Measurements from ENCODE around the gene SFMBT1. TPM values are rescaled to one million over a fixed set of nuclear protein-coding genes. Genes with fewer than 3 reads are reported as not detected.

Gene SFMBT1
- total RNA-seq, 4 donors from 2014 or later = 3.3 to 37.9 (median 15.1) TPM

GRCh38 chr3:52880474-52880873, 165.4 kb downstream of the SFMBT1 start:
- no peak overlapping the region for H3K27ac ChIP-seq
- intact Hi-C loops (cut with DNase I; ENCODE audit: low total_unique reads) = no loop called here
- no peaks in the 10 kb centered on the region for H3K36me3 ChIP-seq
- TF ChIP-seq POLR2A (IDR thresholded peaks at IDR 0.05) (no peak), CTCF (IDR thresholded peaks at IDR 0.05) (no peak)
- DNase-seq = no peak
- H3K4me1 ChIP-seq = no peaks in the 10 kb centered on the region
- no peak overlapping the region for H3K4me3 ChIP-seq
- H3K27me3 ChIP-seq = no peaks in the 10 kb centered on the region
- no peaks in the 10 kb centered on the region for H3K9me3 ChIP-seq

GRCh38 chr3:52880047-52880446, 165.8 kb downstream of the SFMBT1 start:
- intact Hi-C loops (cut with DNase I; ENCODE audit: low total_unique reads) = no loop called here
- no peak overlapping the region for H3K27ac ChIP-seq
- H3K9me3 ChIP-seq = no peaks in the 10 kb centered on the region
- no peaks in the 10 kb centered on the region for H3K4me1 ChIP-seq
- DNase-seq = no peak
- TF ChIP-seq POLR2A (IDR thresholded peaks at IDR 0.05) (no peak), CTCF (IDR thresholded peaks at IDR 0.05) (no peak)
- H3K27me3 ChIP-seq = no peaks in the 10 kb centered on the region
- H3K36me3 ChIP-seq = no peaks in the 10 kb centered on the region
- H3K4me3 ChIP-seq = no peak overlapping the region

- Histone ChIP-seq H3K9me3 (no peaks in the 10 kb centered on the region), H3K27ac (no peak overlapping the region), H3K27me3 (no peaks in the 10 kb centered on the region), H3K4me1 (no peaks in the 10 kb centered on the region), H3K36me3 (no peaks in the 10 kb centered on the region), H3K4me3 (no peak overlapping the region)
- no peak for DNase-seq
- TF ChIP-seq CTCF (IDR thresholded peaks at IDR 0.05) = no peak
- no peak for TF ChIP-seq POLR2A (IDR thresholded peaks at IDR 0.05)
- intact Hi-C loops (cut with DNase I; ENCODE audit: low total_unique reads) = no loop called here
These were observed 166.3 kb downstream of the SFMBT1 start for GRCh38 chr3:52879581-52879980.

GRCh38 chr3:52879090-52879489, 166.8 kb downstream of the SFMBT1 start:
- Histone ChIP-seq H3K4me1 (no peaks in the 10 kb centered on the region), H3K27me3 (no peaks in the 10 kb centered on the region), H3K4me3 (no peak overlapping the region), H3K27ac (no peak overlapping the region), H3K9me3 (no peaks in the 10 kb centered on the region), H3K36me3 (no peaks in the 10 kb centered on the region)
- intact Hi-C loops (cut with DNase I; ENCODE audit: low total_unique reads) = no loop called here
- DNase-seq = no peak
- TF ChIP-seq POLR2A (IDR thresholded peaks at IDR 0.05) (no peak), CTCF (IDR thresholded peaks at IDR 0.05) (no peak)

- no peaks in the 10 kb centered on the region for H3K36me3 ChIP-seq
- no peaks in the 10 kb centered on the region for H3K27me3 ChIP-seq
- no peaks in the 10 kb centered on the region for H3K9me3 ChIP-seq
- H3K4me3 ChIP-seq = no peak overlapping the region
- TF ChIP-seq POLR2A (IDR thresholded peaks at IDR 0.05) = no peak
- no peak for TF ChIP-seq CTCF (IDR thresholded peaks at IDR 0.05)
- intact Hi-C loops (cut with DNase I; ENCODE audit: low total_unique reads) = no loop called here
- H3K4me1 ChIP-seq = no peaks in the 10 kb centered on the region
- no peak overlapping the region for H3K27ac ChIP-seq
- no peak for DNase-seq
These were observed 168.8 kb downstream of the SFMBT1 start for GRCh38 chr3:52877085-52877484.
